WERI-Rb-1 (cell line): ENCODE data around the gene STK4.

Experiments
- DNase-seq: peaks from one replicate; pipeline ENCODE4 v3.0.0-alpha.2; 2020
- H3K27ac ChIP-seq: fragments of 250-450 bp; sonication (Bioruptor Pico); 2 replicates; pipeline ENCODE4 v1.5.1; 2020; ENCODE audit warnings: mild to moderate bottlenecking, moderate library complexity
- H3K27me3 ChIP-seq: fragments of 250-450 bp; sonication (Bioruptor Pico); 2 replicates; pipeline ENCODE4 v1.5.1; 2021; ENCODE audit warnings: mild to moderate bottlenecking, low read depth, moderate library complexity; ENCODE audit not compliant: insufficient read depth, severe bottlenecking
- H3K36me3 ChIP-seq: fragments of 250-450 bp; sonication (Bioruptor Pico); 2 replicates; pipeline ENCODE4 v1.5.1; 2020; ENCODE audit warnings: mild to moderate bottlenecking, moderate library complexity
- H3K4me3 ChIP-seq: 2 replicates; pipeline ENCODE4 v1.5.1; 2011; ENCODE audit warnings: low read depth, mild to moderate bottlenecking, control low read depth, low read length
- H3K9me3 ChIP-seq: fragments of 250-450 bp; sonication (Bioruptor Pico); 2 replicates; pipeline ENCODE4 v1.5.1; 2021; ENCODE audit warnings: mild to moderate bottlenecking, moderate library complexity; ENCODE audit not compliant: severe bottlenecking
- TF ChIP-seq, protein P1 (sequence below): IDR thresholded peaks from 2 replicates; pipeline ENCODE4 v1.5.1; 2011; ENCODE audit warnings: low read depth, mild to moderate bottlenecking, control low read depth, inconsistent platforms, low read length

The STK4 gene

DNA sequence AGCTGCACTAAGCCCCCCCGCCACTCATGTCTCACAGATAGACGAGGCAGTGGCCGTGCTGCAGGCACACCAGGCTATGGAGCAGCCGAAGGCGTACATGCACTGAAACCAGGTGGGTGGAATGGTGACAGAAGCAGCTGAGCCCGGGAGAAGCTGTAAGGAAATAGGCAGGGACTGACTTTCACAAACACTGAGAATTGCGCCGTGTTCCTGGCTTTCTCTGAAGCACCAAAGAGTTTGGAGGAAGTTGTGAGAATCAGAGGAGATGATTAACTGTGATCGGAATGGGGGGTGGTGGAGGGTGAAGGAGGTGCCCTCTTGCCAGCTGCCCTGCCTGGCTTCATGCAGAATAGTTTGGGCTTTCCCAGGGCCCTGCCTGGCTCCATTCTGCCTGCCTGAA is 27.7 kb upstream of the STK4 start:
- TF ChIP-seq, protein P1, sequence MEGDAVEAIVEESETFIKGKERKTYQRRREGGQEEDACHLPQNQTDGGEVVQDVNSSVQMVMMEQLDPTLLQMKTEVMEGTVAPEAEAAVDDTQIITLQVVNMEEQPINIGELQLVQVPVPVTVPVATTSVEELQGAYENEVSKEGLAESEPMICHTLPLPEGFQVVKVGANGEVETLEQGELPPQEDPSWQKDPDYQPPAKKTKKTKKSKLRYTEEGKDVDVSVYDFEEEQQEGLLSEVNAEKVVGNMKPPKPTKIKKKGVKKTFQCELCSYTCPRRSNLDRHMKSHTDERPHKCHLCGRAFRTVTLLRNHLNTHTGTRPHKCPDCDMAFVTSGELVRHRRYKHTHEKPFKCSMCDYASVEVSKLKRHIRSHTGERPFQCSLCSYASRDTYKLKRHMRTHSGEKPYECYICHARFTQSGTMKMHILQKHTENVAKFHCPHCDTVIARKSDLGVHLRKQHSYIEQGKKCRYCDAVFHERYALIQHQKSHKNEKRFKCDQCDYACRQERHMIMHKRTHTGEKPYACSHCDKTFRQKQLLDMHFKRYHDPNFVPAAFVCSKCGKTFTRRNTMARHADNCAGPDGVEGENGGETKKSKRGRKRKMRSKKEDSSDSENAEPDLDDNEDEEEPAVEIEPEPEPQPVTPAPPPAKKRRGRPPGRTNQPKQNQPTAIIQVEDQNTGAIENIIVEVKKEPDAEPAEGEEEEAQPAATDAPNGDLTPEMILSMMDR, result no peak
- Histone ChIP-seq H3K27me3 (no peaks in the 10 kb centered on the region), H3K36me3 (peaks cover 58% of the 10 kb centered on the region), H3K4me3 (no peak overlapping the region), H3K27ac (no peak overlapping the region), H3K9me3 (no peaks in the 10 kb centered on the region)
- no peak for DNase-seq

- no peaks in the 10 kb centered on the region for H3K27me3 ChIP-seq
- DNase-seq, result no peak
- no peaks in the 10 kb centered on the region for H3K9me3 ChIP-seq
- peaks cover 68% of the 10 kb centered on the region for H3K36me3 ChIP-seq
- no peak overlapping the region for H3K27ac ChIP-seq
- no peak overlapping the region for H3K4me3 ChIP-seq
- TF ChIP-seq, protein P1, result no peak
These were observed 25.1 kb upstream of the STK4 start for GRCh38 chr20:44941120-44941691.

DNA sequence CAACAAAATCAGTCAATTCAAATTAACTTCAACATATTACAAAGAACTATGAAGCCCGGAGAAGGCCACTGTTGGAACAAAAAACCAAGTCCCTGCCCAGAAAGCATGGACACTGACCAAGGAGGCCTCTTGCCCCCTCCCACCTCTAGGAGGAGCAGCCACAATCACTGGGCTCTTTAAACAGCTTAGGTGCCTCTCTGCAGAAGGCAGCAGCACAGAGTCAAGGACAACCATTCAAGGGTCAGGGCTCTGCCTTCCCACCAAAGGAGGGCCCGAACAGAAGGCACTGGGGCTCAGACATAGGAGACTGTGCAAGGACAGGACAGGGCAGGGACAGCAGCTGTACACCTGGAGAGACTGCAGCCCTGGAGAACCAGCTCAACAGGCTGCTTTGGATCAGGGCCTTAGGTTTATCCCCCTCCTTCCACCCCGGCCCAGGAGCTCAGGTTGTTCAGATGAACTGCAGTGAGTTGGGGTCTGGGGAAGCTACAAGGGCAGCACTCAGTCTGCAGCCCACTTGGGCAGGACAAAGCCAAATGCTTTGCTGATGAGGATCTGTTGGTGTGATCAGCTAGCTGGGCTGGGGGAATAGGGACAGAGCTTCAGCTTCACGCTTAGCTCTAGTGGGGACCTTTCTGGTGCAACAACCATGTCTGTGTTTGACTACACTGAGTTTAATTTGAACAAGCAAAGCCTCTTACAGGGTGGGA is 23.9 kb upstream of the STK4 start:
- Histone ChIP-seq H3K27ac (peak overlapping the region; percentile 24; the same call in 1 of the 2 replicates), H3K9me3 (no peaks in the 10 kb centered on the region), H3K4me3 (no peak overlapping the region), H3K27me3 (no peaks in the 10 kb centered on the region), H3K36me3 (peaks cover 67% of the 10 kb centered on the region)
- TF ChIP-seq, protein P1, result peak; percentile 51
- DNase-seq, result peak; percentile 33

DNA sequence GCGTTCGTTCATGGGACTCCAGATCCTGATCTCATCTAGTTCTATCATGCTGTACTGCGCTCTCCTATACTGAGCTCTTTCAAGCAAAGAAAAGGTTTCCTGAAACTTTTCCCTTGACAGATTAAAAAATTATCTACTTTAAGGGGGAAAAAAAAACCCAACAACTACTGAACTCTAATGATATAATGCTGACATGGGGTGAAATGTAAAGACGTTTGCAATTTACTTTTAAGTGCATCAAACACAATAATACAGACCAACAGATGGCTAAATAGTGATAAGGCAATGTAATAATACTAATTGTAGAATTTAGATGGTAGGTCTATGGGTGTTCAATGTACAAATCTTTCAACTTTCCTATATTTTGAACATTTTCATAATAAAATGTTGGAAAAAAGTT is 22.5 kb upstream of the STK4 start:
- H3K36me3 ChIP-seq, result peaks cover 71% of the 10 kb centered on the region
- no peak for DNase-seq
- H3K27me3 ChIP-seq, result no peaks in the 10 kb centered on the region
- no peaks in the 10 kb centered on the region for H3K9me3 ChIP-seq
- TF ChIP-seq, protein P1, result no peak
- H3K27ac ChIP-seq, result no peak overlapping the region
- no peak overlapping the region for H3K4me3 ChIP-seq

GRCh38 chr20:44945261-44945660 is 21.1 kb upstream of the STK4 start:
- H3K27ac ChIP-seq, result no peak overlapping the region
- H3K27me3 ChIP-seq, result no peaks in the 10 kb centered on the region
- no peaks in the 10 kb centered on the region for H3K9me3 ChIP-seq
- TF ChIP-seq, protein P1, result no peak
- H3K36me3 ChIP-seq, result peaks cover 78% of the 10 kb centered on the region
- H3K4me3 ChIP-seq, result no peak overlapping the region
- no peak for DNase-seq
